Measurements from ENCODE around the gene NRP2. TPM values are rescaled to one million over a fixed set of nuclear protein-coding genes. Genes with fewer than 3 reads are reported as not detected.

NRP2 gene
- total RNA-seq, 1 donor: 11.2 TPM

DNA sequence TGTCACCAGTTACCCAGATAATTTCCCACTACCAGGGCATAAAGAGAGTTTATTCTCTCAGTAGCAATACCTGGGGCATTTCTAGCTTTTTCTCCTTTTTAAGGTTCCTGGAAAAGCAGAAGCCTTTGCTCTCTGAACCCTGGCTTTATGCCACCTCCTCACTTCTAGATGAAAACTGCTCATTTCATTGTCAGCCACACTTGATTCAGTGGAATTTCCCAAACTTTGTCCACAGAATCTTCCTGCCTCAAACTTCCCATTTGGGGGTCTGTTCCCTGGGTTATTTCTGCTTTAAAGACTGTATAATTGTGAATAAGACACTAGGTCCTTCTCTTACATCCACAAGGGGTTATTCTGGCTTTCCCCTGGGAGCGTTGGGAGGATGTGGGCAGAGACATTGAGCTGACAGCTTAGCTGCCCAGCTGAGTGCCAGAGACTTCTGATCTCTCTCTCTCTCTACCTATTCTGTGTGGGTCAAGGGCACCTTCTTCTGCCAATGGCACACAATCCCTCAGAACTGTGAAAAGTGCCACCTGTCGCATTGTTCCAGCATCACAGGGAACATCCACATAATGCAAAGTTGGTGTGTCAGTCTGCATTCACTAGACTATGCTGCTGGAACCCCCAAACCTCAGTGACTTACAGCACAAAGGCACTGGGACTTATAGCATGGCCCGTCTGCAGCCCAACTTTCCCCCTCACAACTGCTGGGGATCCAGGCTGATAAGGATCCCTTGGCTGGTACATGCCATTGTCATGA is 19.9 kb upstream of the NRP2 start:
- H3K4me3 ChIP-seq (ENCODE audit: low read depth, low read length): no peak overlapping the region
- DNase-seq (ENCODE audit: low read depth): no peak
- no peak for TF ChIP-seq CTCF (IDR thresholded peaks at IDR 0.05; ENCODE audit: insufficient read depth, low read length)

DNA sequence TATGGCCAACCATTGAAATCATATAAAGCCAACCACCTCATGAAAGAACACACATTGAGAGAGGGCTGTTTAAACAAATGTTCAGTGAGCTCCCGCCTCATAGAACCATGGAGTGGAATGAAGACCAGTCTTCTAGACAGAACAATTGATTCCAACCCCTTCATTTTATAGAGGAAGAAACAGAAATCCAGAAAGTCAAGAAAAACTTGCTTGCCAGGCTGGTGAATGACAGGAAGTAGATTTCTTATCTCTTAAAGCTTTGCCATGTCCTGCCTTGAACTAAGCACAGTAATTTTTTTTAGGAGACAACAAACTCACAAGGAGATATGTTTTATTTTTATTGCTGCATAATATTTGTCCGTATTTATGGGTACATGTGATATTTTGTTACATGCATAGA is 16.5 kb upstream of the NRP2 start:
- no peak for DNase-seq (ENCODE audit: low read depth)
- no peak for TF ChIP-seq CTCF (IDR thresholded peaks at IDR 0.05; ENCODE audit: insufficient read depth, low read length)
- no peak overlapping the region for H3K4me3 ChIP-seq (ENCODE audit: low read depth, low read length)

DNA sequence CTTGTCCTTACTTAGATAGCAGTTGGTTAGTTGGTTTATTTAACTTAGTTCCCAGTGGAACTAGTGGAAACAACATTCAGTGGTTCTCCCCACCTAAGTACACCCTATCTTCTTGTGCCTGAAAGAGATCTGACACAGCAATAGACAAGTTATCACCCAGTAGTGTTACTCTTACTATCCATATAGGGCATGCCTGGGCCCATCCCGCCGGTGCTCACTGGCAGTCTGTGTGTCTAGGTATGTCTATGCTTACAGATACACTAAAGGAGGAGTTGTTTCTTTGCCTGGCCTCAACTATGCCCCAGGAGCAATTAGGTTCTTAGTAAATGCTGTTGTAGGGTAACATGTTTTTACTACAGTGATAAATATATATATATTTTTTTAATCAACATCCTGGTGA is 12.0 kb upstream of the NRP2 start:
- DNase-seq (ENCODE audit: low read depth): no peak
- no peak overlapping the region for H3K4me3 ChIP-seq (ENCODE audit: low read depth, low read length)
- TF ChIP-seq CTCF (IDR thresholded peaks at IDR 0.05; ENCODE audit: insufficient read depth, low read length): no peak

GRCh38 chr2:205673312-205673711 is 9.0 kb upstream of the NRP2 start:
- no peak for DNase-seq (ENCODE audit: low read depth)
- no peak overlapping the region for H3K4me3 ChIP-seq (ENCODE audit: low read depth, low read length)
- no peak for TF ChIP-seq CTCF (IDR thresholded peaks at IDR 0.05; ENCODE audit: insufficient read depth, low read length)

DNA sequence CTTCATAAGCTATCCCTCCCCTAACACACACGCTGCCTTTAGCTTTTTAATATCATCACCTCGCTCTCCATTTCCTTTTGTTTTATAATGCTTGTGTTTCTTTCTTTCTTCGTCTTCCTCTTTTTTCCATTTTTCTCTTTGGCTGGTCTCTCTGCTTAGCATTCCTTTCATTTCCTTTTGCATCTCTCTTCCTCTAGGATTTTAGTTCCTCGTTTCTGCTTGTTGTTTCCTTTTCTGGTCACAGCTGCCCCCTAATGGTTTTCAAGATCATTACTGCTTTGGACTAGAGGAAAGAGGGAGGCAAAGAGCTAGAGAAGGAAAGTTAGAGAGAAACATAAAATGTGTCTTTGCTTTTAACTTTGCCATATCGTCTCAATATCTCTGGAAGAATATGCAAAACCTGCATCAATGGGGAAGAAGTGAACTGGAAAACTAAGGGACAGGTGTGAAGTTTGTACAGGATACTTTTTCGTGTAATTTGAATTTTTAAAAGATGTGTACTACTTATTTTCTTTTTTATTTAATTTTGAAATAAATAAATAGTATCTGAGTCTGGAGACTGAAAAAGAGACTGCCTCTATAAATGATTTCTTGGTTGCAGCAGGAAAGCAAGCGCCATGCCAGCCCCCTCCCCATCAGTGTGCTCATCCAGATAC is 6.3 kb upstream of the NRP2 start:
- peak; percentile 89 for DNase-seq (ENCODE audit: low read depth)
- no peak overlapping the region for H3K4me3 ChIP-seq (ENCODE audit: low read depth, low read length)
- TF ChIP-seq CTCF (IDR thresholded peaks at IDR 0.05; ENCODE audit: insufficient read depth, low read length): peak; percentile 82

DNA sequence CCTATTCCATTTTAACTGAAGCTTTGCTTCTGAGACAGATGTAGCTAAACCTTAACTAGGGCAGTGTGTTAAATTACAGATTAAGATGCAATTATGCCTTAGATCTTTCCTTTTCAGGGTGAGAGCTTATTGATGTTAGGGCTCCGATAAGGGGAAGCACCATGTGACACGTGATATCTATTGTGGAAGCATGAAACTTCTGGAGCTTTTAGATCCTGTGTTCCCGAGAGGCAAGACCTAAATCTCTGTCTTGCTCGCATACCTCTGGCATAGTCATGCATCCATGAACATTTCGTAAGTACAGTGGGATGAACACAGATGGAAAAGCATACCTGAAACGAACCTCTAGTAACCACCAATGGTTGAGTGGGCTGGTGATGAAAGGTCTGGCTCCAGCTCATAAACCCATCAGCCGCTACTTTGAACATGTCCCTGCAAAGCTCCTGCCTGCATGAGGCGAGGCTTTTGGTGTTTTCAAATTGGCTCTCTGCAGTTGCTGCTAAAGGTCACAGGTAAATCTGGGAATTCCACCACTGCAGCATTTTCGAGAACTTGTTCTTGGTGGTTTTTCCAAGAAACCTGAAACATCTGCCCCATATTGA is 3.7 kb upstream of the NRP2 start:
- TF ChIP-seq CTCF (IDR thresholded peaks at IDR 0.05; ENCODE audit: insufficient read depth, low read length): no peak
- no peak overlapping the region for H3K4me3 ChIP-seq (ENCODE audit: low read depth, low read length)
- no peak for DNase-seq (ENCODE audit: low read depth)

Measured in fibroblast of the aortic adventitia (primary cell).